MM.1S (cell line): ENCODE measurements around the gene LAMTOR5.

Experiments used
- DNase-seq: peaks from one replicate; pipeline ENCODE4 v3.0.0-alpha.2; 2015
- H2AFZ ChIP-seq: fragments of 300-600 bp; sonication (generic); 2 replicates; pipeline ENCODE4 v1.6.0; 2016; ENCODE audit warnings: antibody characterized with exemption, low read length
- H3F3A ChIP-seq: fragments of 300-600 bp; sonication (generic); 2 replicates; pipeline ENCODE4 v1.6.1; 2016; ENCODE audit warnings: mild to moderate bottlenecking, antibody characterized with exemption, low read length, moderate library complexity, mixed read lengths; ENCODE audit not compliant: insufficient read depth
- H3K27ac ChIP-seq: fragments of 300-600 bp; sonication (generic); 2 replicates; pipeline ENCODE4 v1.5.1; 2016; ENCODE audit warnings: mild to moderate bottlenecking, low read length
- H3K27me3 ChIP-seq: fragments of 300-600 bp; sonication (generic); replicated peaks from 2 replicates; pipeline ENCODE4 v1.6.0; 2016; ENCODE audit warnings: low read length; ENCODE audit not compliant: insufficient read depth
- H3K36me3 ChIP-seq: fragments of 300-600 bp; sonication (generic); replicated peaks from 2 replicates; pipeline ENCODE4 v1.6.1; 2016; ENCODE audit warnings: mild to moderate bottlenecking, low read length, mixed read lengths; ENCODE audit not compliant: insufficient read depth
- H3K4me1 ChIP-seq: fragments of 300-600 bp; sonication (generic); 2 replicates; pipeline ENCODE4 v1.6.1; 2016; ENCODE audit warnings: low read length, mixed read lengths
- H3K4me2 ChIP-seq: fragments of 300-600 bp; sonication (generic); 2 replicates; pipeline ENCODE4 v1.6.0; 2016; ENCODE audit warnings: low read depth, low read length
- H3K4me3 ChIP-seq: fragments of 300-600 bp; sonication (generic); 2 replicates; pipeline ENCODE4 v1.5.1; 2016; ENCODE audit warnings: low read length, mixed read lengths
- H3K79me2 ChIP-seq: fragments of 300-600 bp; sonication (generic); 2 replicates; pipeline ENCODE4 v1.6.1; 2016; ENCODE audit warnings: mixed run types, low read length, mixed read lengths
- H3K9ac ChIP-seq: fragments of 300-600 bp; sonication (generic); 2 replicates; pipeline ENCODE4 v1.6.1; 2016; ENCODE audit warnings: low read length, mixed read lengths
- H3K9me2 ChIP-seq: fragments of 300-600 bp; sonication (generic); replicated peaks from 2 replicates; pipeline ENCODE4 v1.6.1; 2016; ENCODE audit warnings: mild to moderate bottlenecking, low read length, mixed read lengths; ENCODE audit not compliant: insufficient read depth
- H3K9me3 ChIP-seq: fragments of 300-600 bp; sonication (generic); replicated peaks from 2 replicates; pipeline ENCODE4 v1.6.1; 2016; ENCODE audit warnings: mild to moderate bottlenecking, low read length, mixed read lengths; ENCODE audit not compliant: insufficient read depth
- H4K20me1 ChIP-seq: fragments of 300-600 bp; sonication (generic); 2 replicates; pipeline ENCODE4 v1.6.1; 2016; ENCODE audit warnings: mild to moderate bottlenecking, low read length, moderate library complexity, mixed read lengths; ENCODE audit not compliant: insufficient read depth
- CTCF ChIP-seq: fragments of 300-600 bp; sonication (generic); IDR thresholded peaks from 2 replicates; pipeline ENCODE4 v1.5.1; 2016; ENCODE audit warnings: antibody characterized with exemption, low read length, mixed read lengths
- EZH2 ChIP-seq: fragments of 300-600 bp; sonication (generic); optimal IDR thresholded peaks from 2 replicates; pipeline ENCODE3; 2017; ENCODE audit warnings: low read depth, mild to moderate bottlenecking, antibody characterized with exemption, low read length, mixed read lengths
- EZH2phosphoT487 ChIP-seq: fragments of 300-600 bp; sonication (generic); IDR thresholded peaks from 2 replicates; pipeline ENCODE4 v1.6.1; 2018; ENCODE audit warnings: antibody characterized with exemption, low read length

The LAMTOR5 gene

GRCh38 chr1:110433213-110433612 is 25.7 kb upstream of the LAMTOR5 start:
- H3K79me2 ChIP-seq, result no peaks in the 10 kb centered on the region
- H2AFZ ChIP-seq, result no peak overlapping the region
- no peak overlapping the region for H3K27ac ChIP-seq
- H3K9me3 ChIP-seq, result no peaks in the 10 kb centered on the region
- no peak overlapping the region for H3K4me3 ChIP-seq
- H3K27me3 ChIP-seq, result no peaks in the 10 kb centered on the region
- no peaks in the 10 kb centered on the region for H3K4me1 ChIP-seq
- H4K20me1 ChIP-seq, result no peaks in the 10 kb centered on the region
- DNase-seq, result no peak
- no peaks in the 10 kb centered on the region for H3K9me2 ChIP-seq
- H3K36me3 ChIP-seq, result no peaks in the 10 kb centered on the region
- TF ChIP-seq CTCF (no peak), EZH2 (no peak), EZH2phosphoT487 (no peak)
- no peaks in the 10 kb centered on the region for H3F3A ChIP-seq
- no peak overlapping the region for H3K9ac ChIP-seq
- H3K4me2 ChIP-seq, result no peak overlapping the region

- no peak overlapping the region for H3K4me3 ChIP-seq
- H3K9ac ChIP-seq, result no peak overlapping the region
- H3F3A ChIP-seq, result no peaks in the 10 kb centered on the region
- no peaks in the 10 kb centered on the region for H4K20me1 ChIP-seq
- H3K4me1 ChIP-seq, result no peaks in the 10 kb centered on the region
- no peak overlapping the region for H3K27ac ChIP-seq
- no peaks in the 10 kb centered on the region for H3K79me2 ChIP-seq
- no peaks in the 10 kb centered on the region for H3K27me3 ChIP-seq
- H2AFZ ChIP-seq, result no peak overlapping the region
- no peaks in the 10 kb centered on the region for H3K9me2 ChIP-seq
- no peak for TF ChIP-seq EZH2phosphoT487
- TF ChIP-seq EZH2, result no peak
- no peak for TF ChIP-seq CTCF
- H3K36me3 ChIP-seq, result no peaks in the 10 kb centered on the region
- no peaks in the 10 kb centered on the region for H3K9me3 ChIP-seq
- H3K4me2 ChIP-seq, result no peak overlapping the region
- no peak for DNase-seq
Measured at GRCh38 chr1:110430901-110431300, 23.4 kb upstream of the LAMTOR5 start.

GRCh38 chr1:110430366-110430765 is 22.9 kb upstream of the LAMTOR5 start:
- TF ChIP-seq CTCF, result no peak
- no peak for TF ChIP-seq EZH2phosphoT487
- no peak for TF ChIP-seq EZH2

GRCh38 chr1:110428946-110429345 is 21.5 kb upstream of the LAMTOR5 start:
- Histone ChIP-seq H3K9me2 (no peaks in the 10 kb centered on the region), H3K36me3 (no peaks in the 10 kb centered on the region), H3F3A (no peaks in the 10 kb centered on the region), H2AFZ (no peak overlapping the region), H3K27me3 (no peaks in the 10 kb centered on the region), H4K20me1 (no peaks in the 10 kb centered on the region), H3K4me3 (no peak overlapping the region), H3K4me1 (no peaks in the 10 kb centered on the region), H3K27ac (no peak overlapping the region), H3K79me2 (no peaks in the 10 kb centered on the region), H3K9ac (no peak overlapping the region), H3K9me3 (no peaks in the 10 kb centered on the region), H3K4me2 (no peak overlapping the region)
- no peak for TF ChIP-seq CTCF
- TF ChIP-seq EZH2phosphoT487, result no peak
- no peak for TF ChIP-seq EZH2
- no peak for DNase-seq

More at GRCh38 chr1:110430366-110430765, 22.9 kb upstream of the LAMTOR5 start:
- Histone ChIP-seq H3F3A (no peaks in the 10 kb centered on the region), H3K4me3 (no peak overlapping the region), H2AFZ (no peak overlapping the region), H3K27me3 (no peaks in the 10 kb centered on the region), H3K27ac (no peak overlapping the region), H4K20me1 (no peaks in the 10 kb centered on the region), H3K9me2 (no peaks in the 10 kb centered on the region), H3K4me1 (no peaks in the 10 kb centered on the region), H3K79me2 (no peaks in the 10 kb centered on the region), H3K36me3 (no peaks in the 10 kb centered on the region), H3K9me3 (no peaks in the 10 kb centered on the region), H3K4me2 (no peak overlapping the region), H3K9ac (no peak overlapping the region)
- DNase-seq, result no peak
